ENCODE results near the gene MPI. TPM values are rescaled to one million over a fixed set of nuclear protein-coding genes. Genes with fewer than 3 reads are reported as not detected.

MPI gene
- total and polyA plus RNA-seq, 2 of the 8 experiments (the other 6 are each of a cell fraction or from before 2014, with no cell fraction given): 31.0 to 74.8 TPM

DNA sequence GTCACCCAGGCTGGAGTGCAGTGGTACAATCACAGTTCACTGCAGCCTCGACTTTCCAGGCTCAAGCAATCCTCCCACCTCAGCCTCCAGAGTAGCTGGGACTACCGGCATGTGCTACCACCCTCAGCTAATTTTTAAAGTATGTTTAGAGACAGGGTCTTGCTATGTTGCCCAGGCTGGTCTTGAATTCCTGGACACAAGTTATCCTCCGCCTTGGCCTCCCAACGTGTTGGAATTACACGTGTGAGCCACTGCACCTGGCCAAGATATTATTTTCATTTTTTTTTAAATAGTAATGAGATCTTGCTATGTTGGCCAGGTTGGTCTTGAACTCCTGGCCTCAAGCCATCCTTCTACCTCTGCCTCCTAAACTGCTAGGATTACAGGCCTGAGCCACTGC, 4.4 kb upstream of the MPI start:
- no peak overlapping the region for H2AFZ ChIP-seq (ENCODE audit: low read length)
- no peaks in the 10 kb centered on the region for H3K27me3 ChIP-seq (replicated peaks in 1 of 4; ENCODE audit: control insufficient read depth in 3 of 4, extremely low read depth in 1 of 4, insufficient read depth in 3 of 4, low read length in 3 of 4)
- no peaks in the 10 kb centered on the region for H3K9me3 ChIP-seq (ENCODE audit: insufficient read depth in 2 of 2, low read depth in 1 of 2, low read length in 1 of 2)
- no peak overlapping the region for H2BK120ac ChIP-seq (replicated peaks; ENCODE audit: low read depth, low read length)
- WGBS, 2 experiments (ENCODE audit: extremely low coverage in 1 of 2, insufficient coverage in 1 of 2, insufficient read length in 1 of 2, insufficient replicate concordance in 2 of 2, low coverage in 1 of 2, low lambda C conversion rate in 2 of 2, missing lambda C conversion rate in 1 of 2): 91% methylated on average over 5 of the region's 5 CpGs; no CpG with 5 or more reads in 1 of the 2 experiments
- no peak overlapping the region for H3K14ac ChIP-seq (ENCODE audit: insufficient read length)
- H3K79me1 ChIP-seq (ENCODE audit: low read depth, low read length): no peaks in the 10 kb centered on the region
- no peak overlapping the region for H3K23ac ChIP-seq (ENCODE audit: insufficient read length)
- no peak overlapping the region for H3K4me2 ChIP-seq (ENCODE audit: insufficient read depth in 1 of 2, low read depth in 2 of 2, low read length in 2 of 2)
- no peak overlapping the region for H3K4me3 ChIP-seq (ENCODE audit: extremely low read depth in 1 of 4, insufficient read depth in 2 of 4, low read depth in 3 of 4, low read length in 4 of 4)
- no peak overlapping the region for H3K9ac ChIP-seq (replicated peaks in 1 of 4; ENCODE audit: extremely low read depth in 1 of 4, low read depth in 3 of 4, low read length in 3 of 4)
- H2BK5ac ChIP-seq (ENCODE audit: low read depth, low read length): no peak overlapping the region
- H4K5ac ChIP-seq (ENCODE audit: insufficient read length, low read depth, low read length): no peak overlapping the region
- no peak overlapping the region for H2BK20ac ChIP-seq (ENCODE audit: low read length)
- peaks cover 8% of the 10 kb centered on the region for H3K23me2 ChIP-seq (ENCODE audit: low read depth, low read length)
- H3K4ac ChIP-seq (replicated peaks; ENCODE audit: insufficient read length, low read depth, low read length): no peak overlapping the region
- no peak overlapping the region for H2BK15ac ChIP-seq (ENCODE audit: low read length)
- no peak overlapping the region for H3K18ac ChIP-seq (ENCODE audit: extremely low read depth, low read length)
- ChIA-PET POLR2A (ENCODE audit: partially characterized antibody) (interaction anchor here (1.0 to 1.9 kb wide), 3 partner anchors 8 to 16 kb away, joined by 3 to 6 read pairs (median 5); no protein-coding TSS in a partner anchor), CTCF (ENCODE audit: partially characterized antibody) (interaction anchor here (0.7 to 2.4 kb wide), 5 partner anchors 45 to 472 kb away, joined by 3 to 6 read pairs (median 3); no protein-coding TSS in a partner anchor)
- H2BK12ac ChIP-seq (ENCODE audit: low read depth, low read length): no peak overlapping the region
- no peaks in the 10 kb centered on the region for H3K79me2 ChIP-seq (ENCODE audit: control insufficient read depth in 1 of 2, insufficient read depth in 2 of 2, low read length in 2 of 2)
- no peaks in the 10 kb centered on the region for H4K20me1 ChIP-seq (replicated peaks in 1 of 2; ENCODE audit: control insufficient read depth in 1 of 2, insufficient read depth in 2 of 2, low read length in 2 of 2)
- H3K56ac ChIP-seq (replicated peaks; ENCODE audit: insufficient read length, low read depth, low read length): no peak overlapping the region
- FAIRE-seq (no peak), DNase-seq (ENCODE audit: low read depth in 1 of 2, low spot score in 2 of 2) (no peak)
- TF ChIP-seq RFX5 (IDR thresholded peaks at IDR 0.05; ENCODE audit: borderline replicate concordance, low read depth, low read length): no peak
- no peak for TF ChIP-seq RBBP5 (IDR thresholded peaks at IDR 0.05; ENCODE audit: borderline replicate concordance, low read depth, low read length)
- no peak for TF ChIP-seq JUND (IDR thresholded peaks at IDR 0.05; ENCODE audit: low read length)
- no peak for TF ChIP-seq ZNF274 (IDR thresholded peaks at IDR 0.05; ENCODE audit: borderline replicate concordance, extremely low read depth, low read length)
- no peak for TF ChIP-seq NRF1 (IDR thresholded peaks at IDR 0.05; ENCODE audit: low read depth, low read length)
- TF ChIP-seq BRCA1 (IDR thresholded peaks at IDR 0.05; ENCODE audit: low read depth, low read length): no peak
- no peak for TF ChIP-seq KDM1A (IDR thresholded peaks at IDR 0.05; ENCODE audit: borderline replicate concordance, low read length)
- TF ChIP-seq POLR2AphosphoS5 (IDR thresholded peaks at IDR 0.05; ENCODE audit: low read depth, low read length): no peak
- TF ChIP-seq HDAC2 (IDR thresholded peaks at IDR 0.05; ENCODE audit: borderline replicate concordance in 1 of 2, low read depth in 2 of 2, low read length in 2 of 2): no peak
- TF ChIP-seq, protein P1, sequence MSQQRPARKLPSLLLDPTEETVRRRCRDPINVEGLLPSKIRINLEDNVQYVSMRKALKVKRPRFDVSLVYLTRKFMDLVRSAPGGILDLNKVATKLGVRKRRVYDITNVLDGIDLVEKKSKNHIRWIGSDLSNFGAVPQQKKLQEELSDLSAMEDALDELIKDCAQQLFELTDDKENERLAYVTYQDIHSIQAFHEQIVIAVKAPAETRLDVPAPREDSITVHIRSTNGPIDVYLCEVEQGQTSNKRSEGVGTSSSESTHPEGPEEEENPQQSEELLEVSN (IDR thresholded peaks at IDR 0.05): no peak
- TF ChIP-seq CTBP2 (IDR thresholded peaks at IDR 0.05; ENCODE audit: borderline replicate concordance, insufficient read depth, insufficient read length, low read length): no peak
- H3K36me3 ChIP-seq (ENCODE audit: control insufficient read depth in 2 of 4, insufficient read depth in 4 of 4, low read length in 3 of 4): no peaks in the 10 kb centered on the region
- H3K27ac ChIP-seq (ENCODE audit: low read depth, low read length): no peak overlapping the region
- H3K4me1 ChIP-seq (replicated peaks in 1 of 4; ENCODE audit: control insufficient read depth in 3 of 4, insufficient read depth in 4 of 4, low read length in 3 of 4): peaks cover 0 to 8% (median 3%) of the 10 kb centered on the region in 4 experiments; a peak in 6 of 7 replicates
- no peak overlapping the region for H2AK5ac ChIP-seq (ENCODE audit: low read depth, low read length)
- no peak overlapping the region for H4K91ac ChIP-seq (replicated peaks; ENCODE audit: insufficient read length, low read length)
- no peak overlapping the region for H4K8ac ChIP-seq (ENCODE audit: extremely low read depth, insufficient read depth, low read length)
